GM23248 (cell line): ENCODE data around the gene SUCNR1.

Source experiments
- EZH2 ChIP-seq: fragments of 200-600 bp; sonication (generic); IDR thresholded peaks from 2 replicates; pipeline ENCODE4 v1.6.1; 2018; ENCODE audit warnings: antibody characterized with exemption, mild to moderate bottlenecking; ENCODE audit not compliant: insufficient read depth, poor library complexity, severe bottlenecking
- EZH2phosphoT487 ChIP-seq: fragments of 200-600 bp; sonication (generic); IDR thresholded peaks from 2 replicates; pipeline ENCODE4 v1.6.1; 2018; ENCODE audit warnings: antibody characterized with exemption, moderate library complexity, mild to moderate bottlenecking, low read depth; ENCODE audit not compliant: insufficient read depth

DNA sequence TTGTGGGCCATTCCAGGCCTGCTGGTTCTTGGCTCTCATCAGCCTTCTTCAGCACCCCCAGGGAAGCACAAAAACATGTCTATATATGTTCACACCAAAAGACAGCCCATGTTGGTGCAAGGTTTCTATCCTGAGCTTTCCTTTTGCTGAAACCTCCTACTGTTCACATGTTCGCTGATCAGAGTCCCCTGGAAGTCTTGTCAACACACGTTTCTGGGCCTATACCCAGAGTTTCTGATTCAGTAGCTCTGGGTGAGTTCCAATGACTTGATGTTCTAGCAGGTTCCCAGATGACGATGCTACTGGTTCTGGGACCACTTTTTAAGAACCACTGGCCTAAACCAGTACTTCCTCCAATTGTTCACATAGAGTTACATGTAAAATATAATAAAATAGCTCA lies 46.0 kb downstream of the SUCNR1 start:
- no peak for TF ChIP-seq EZH2
- no peak for TF ChIP-seq EZH2phosphoT487
